ENCODE data around the gene HMX1.

HMX1 gene

GRCh38 chr4:8817096-8817812 is 54.4 kb downstream of the HMX1 start:
- no peak for DNase-seq
